KBM-7 (cell line): ENCODE measurements around the gene CPLX1.

Experiments used
- DNase-seq: peaks from one replicate; pipeline ENCODE4 v3.0.0-alpha.2; 2015
- in situ Hi-C: fragments of 300-500 bp; cut with MboI; formaldehyde crosslinking; loops from 2 replicates; pipeline ENCODE4 v1.14.3; 2020; ENCODE audit warnings: low sequenced_read_pairs, low pct_unique_long_range_greater_than_20kb, mixed read lengths

Gene CPLX1

DNA sequence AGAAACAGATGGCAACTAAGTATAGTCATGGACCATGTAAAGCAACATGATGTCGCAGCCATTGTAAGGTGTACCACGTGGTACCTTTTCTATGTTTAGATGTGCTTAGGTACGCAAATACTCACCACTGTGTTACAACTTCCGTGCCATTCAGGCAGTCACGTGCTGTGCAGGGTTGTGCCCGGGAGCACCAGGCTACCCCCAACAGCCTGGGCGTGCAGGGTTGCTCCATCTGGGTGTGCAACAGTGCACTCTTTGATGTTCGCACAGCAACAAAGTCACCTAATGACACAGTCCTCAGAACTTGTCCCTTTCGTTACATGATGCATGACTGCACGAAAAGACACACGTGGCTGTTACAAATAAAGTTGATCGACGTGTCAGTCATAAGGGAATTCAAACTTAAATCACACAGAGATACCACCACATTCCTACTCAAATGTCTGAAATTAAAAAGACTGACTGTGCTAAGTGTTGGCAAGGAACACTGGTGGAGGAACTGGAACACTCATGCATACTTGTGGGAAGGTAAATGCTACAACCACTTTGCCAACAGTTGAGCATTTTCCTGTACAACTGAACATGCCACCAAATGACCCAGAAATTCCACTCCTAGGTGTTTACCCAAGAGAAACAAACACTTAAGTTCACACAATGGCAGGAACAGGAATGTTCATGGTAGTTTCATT is 24.3 kb downstream of the CPLX1 start:
- in situ Hi-C loops, result no loop called here

DNA sequence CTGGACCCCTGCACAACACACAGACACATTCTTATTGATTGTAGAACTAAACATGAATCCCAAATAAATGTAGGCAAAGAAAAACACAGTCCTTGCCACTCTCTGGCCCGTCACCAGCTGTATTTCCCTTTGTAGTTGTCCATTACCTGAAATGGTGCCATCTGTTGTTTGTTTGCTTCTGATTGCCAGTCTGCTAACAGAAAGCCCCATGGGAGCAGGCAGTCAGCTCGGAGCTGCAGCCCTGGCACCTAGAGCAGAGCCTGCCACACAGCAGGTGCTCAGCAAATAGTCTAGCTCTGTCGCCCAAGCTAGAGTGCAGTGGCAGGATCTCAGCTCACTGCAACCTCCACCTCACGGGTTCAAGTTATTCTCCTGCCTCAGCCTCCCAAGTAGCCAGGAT is 28.9 kb downstream of the CPLX1 start:
- DNase-seq, result no peak
- in situ Hi-C loops, result no loop called here

More for the DNA sequence above, 24.3 kb downstream of the CPLX1 start:
- DNase-seq, result no peak

DNA sequence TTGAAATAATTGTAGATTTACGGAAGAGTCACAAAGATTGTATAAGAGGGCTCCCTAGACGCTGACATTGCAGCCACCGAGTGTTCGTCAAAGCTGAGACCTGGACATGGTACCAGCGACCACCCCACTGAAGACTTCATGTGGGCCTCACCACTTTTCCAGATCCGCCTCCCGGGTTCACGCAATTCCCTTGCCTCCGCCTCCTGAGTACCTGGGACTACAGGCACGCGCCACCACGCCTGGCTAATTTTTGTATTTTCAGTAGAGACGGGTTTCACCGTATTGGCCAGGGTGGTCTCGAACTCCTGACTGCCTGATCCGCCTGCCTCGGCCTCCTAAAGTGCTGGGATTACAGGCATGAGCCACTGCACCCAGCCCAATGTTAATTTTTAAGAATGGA is 29.7 kb downstream of the CPLX1 start:
- in situ Hi-C loops, result no loop called here
- DNase-seq, result no peak

DNA sequence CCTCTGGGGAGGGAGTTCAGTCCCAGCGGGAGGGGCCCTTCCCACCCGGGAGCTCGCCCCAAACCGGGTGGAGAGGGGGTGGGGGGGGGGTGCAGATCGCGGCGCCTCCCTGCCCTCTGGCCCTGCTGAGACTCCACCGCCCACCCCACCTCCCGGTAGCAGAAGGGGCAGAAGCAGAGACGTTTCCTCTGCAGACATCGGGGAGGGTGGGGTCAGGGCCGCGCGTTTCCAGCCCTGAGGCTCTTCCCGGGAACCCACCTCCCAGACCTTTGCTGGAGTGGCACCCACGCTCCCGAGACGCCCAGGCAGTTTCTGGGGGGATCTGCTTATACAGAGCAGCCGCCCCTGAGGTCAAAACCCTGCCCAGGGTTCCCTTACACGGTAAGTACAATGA is 30.2 kb downstream of the CPLX1 start:
- no peak for DNase-seq
- in situ Hi-C loops, result no loop called here

GRCh38 chr4:794900-795725 is 30.8 kb downstream of the CPLX1 start:
- in situ Hi-C loops, result no loop called here
- no peak for DNase-seq

DNA sequence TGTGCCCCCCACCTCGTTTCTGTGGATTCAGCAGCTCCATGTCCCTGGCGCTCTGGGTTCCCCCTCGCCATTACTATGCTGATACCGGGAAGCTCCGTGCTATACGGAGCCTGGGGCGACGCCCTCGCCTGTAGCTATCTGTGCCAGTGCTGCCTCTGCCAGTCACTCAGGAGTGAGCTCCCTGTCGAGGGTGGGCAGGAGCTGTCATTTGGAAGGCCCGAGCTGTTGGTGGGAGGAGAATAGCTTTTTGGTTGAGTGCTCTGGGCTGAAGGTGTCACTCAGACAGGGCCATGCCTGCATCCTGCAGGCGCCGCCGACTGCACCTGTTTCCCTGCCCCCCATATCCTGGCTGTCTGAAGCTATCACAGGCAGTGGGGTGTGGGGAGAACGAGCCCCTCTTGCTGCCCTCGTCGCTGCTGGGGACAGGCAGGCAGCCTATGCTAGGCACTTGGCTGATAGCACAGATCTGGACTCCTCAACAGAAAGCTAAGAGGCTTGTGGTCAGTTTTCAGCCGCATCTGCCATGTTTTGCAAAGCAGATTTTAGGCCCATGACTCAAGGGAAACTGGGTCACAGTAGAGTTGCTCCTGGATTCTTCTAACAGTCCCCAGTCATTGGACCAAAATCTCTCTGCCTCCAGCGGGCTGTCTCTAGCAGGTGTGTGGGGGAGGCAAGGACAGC is 31.8 kb downstream of the CPLX1 start:
- in situ Hi-C loops, result no loop called here
- DNase-seq, result no peak

DNA sequence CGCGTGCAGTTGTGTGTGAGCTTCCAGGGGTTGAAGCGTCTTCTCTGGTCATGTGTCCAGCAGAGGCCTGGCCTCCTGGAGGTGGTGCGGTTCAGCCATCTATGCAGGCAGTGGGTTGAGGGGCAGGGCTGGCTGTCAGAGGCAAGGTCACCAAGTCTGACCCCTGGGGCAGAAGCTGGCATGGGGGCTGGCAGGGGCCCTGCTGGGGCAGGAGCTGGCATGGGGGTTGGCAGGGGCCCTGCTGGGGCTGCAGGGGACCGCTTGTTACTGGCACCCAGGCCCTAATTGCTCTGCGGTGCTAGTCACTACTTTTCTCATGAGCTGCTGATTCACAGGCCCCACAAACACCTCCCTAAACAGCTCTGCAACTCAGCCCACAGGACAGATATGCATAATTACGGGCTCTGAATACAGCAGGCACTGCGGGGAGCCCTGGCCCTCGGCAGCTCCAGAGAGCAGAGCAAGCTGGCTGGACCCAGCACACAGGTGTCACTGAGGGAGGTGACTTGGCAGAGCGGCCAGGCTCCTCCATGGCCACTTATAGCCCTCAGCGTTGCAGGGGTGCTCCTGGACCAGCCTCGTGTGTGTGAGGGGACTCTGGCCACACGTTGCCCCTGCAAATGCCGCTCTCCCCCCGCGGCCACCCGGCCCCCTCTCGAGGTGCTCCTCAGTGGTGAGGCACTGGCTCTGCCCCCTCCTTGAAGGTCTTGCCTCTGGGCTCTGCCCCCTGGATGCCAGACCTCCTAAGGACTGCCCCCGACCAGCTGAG is 32.7 kb downstream of the CPLX1 start:
- in situ Hi-C loops, result no loop called here
- no peak for DNase-seq

DNA sequence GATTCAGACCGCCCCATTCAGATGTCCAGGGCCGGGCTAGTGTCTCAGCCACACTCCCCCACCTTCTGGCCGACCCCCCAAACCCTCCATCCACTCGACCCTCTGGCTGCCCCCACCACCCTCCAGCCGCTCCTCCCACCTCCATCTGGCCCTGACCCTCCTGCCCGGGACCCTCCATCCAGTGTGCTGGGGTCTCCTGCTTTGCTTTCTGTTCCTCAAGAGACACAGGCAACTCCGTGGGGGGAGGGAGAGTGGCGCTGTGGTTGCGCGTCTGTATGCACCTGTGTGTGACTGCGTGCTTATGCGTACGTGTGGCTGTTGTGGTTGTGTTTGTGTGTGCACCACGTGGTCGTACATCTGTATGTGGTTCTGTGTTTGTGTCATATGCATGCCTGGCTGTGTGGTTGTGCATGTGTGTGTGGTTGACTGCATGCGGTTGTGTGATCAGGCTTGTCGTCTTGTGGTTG is 33.3 kb downstream of the CPLX1 start:
- no peak for DNase-seq
- in situ Hi-C loops, result no loop called here

DNA sequence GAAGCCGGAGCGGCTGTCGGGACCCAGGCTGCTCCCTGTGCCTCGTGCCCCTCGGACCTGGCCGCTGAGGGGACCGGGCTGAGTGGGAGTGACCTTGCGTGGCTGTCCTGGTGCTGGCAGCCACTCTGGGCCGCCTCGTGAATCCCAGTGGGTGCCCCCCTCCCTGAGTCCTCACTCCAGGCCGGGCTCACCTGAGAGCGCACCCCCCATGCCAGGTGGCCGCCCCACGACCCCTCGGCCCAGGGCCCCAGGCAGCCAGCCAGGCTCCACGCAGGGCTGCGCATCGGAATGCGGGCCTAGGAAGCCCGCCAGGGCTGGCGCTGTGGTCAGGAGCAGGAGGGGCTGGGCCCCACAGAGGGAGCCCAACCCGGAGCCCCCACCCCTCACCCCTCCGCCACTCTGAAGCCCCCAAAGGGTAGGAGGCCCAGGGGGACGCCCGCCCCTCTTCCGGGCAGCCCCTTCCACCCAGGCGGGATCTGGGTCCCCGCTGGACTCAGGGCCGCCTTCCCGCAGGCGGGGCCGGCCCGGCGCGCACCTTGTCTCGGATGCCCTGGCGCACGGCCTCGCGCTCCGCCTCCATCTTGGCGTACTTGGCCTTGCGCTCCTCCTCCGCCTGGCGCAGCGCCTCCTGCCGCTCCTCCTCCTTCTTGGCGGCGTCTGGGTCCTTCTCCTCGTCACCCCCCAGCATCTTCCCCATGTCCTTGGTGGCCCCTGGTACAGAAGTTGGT is 33.9 kb downstream of the CPLX1 start:
- no peak for DNase-seq
- in situ Hi-C loops, result no loop called here

DNA sequence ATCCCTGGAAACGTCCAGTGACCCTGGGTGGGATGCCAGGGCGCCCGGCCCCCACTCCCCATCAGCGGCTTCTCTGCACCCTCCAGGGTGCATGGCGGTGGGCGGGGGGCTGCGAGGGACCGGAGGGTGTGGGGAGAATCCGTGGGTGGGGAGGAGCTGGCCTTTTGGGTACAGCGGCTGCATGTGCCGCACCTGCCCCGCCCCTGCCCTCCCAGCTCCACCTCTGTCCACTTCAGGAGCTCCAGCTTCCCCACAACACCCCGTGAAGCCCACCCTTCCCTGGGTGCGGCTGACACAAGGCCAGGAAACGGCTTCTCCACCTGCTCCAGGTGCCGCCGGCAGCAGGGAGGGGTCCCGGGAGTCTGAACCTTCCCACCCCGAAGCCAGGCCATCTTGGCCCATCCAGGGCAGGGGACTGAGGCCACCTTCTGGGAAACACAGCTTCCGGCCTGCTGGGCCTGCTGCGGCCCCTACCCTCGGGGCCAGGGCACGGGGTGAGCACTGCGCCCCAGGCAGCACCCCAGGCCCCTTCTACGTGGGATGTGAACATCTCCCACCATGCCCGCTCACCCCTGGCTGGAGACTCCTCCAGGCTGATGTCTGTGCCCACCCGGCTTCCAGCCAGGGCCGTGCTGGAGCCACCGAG is 34.6 kb downstream of the CPLX1 start:
- in situ Hi-C loops, result no loop called here
- DNase-seq, result no peak

- in situ Hi-C loops, result no loop called here
- DNase-seq, result no peak
Measured at GRCh38 chr4:790466-790820, 35.5 kb downstream of the CPLX1 start.

DNA sequence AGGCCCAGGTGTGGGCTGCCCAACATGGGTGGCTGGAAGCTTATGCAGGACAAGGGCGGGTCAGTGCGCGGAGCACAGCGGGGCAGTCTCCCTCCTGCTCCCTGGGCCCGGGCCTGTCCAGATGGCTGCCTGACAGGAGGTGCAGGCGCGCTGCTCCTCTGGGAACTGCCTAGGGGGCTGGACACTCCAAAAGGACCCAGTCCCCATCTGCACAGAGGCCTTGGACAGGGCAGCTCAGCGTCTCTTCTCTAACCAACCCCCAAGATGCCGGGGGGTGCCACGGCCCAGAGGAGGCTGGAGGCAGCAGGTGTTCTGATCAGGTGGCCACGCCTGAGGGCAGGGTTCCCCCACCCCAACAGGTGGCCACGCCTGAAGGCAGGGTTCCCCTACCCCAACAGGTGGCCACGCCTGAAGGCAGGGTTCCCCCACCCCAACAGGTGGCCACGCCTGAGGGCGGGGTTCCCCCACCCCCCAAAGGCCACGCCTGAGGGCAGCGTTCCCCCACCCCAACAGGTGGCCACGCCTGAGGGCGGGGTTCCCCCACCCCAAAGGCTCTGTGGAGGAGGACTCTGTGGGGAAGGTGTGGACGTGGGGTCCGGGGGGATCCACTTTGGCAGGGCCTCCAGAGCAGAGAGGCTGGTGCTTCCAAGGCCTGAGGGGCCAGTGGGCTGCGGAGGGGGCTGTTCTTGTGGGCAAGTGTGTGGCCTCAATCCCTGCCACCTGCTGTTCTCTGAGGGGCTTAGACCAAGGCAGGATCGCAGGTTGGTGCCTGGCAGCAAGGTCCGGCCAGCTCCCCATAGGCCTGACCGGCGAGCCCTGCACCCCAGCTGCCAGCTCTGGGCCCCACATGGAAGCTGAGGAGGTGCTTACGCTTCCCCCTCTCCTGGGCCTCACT is 36.1 kb downstream of the CPLX1 start:
- in situ Hi-C loops, result no loop called here
- DNase-seq, result no peak

GRCh38 chr4:788636-789297 is 37.2 kb downstream of the CPLX1 start:
- DNase-seq, result no peak
- in situ Hi-C loops, result no loop called here

DNA sequence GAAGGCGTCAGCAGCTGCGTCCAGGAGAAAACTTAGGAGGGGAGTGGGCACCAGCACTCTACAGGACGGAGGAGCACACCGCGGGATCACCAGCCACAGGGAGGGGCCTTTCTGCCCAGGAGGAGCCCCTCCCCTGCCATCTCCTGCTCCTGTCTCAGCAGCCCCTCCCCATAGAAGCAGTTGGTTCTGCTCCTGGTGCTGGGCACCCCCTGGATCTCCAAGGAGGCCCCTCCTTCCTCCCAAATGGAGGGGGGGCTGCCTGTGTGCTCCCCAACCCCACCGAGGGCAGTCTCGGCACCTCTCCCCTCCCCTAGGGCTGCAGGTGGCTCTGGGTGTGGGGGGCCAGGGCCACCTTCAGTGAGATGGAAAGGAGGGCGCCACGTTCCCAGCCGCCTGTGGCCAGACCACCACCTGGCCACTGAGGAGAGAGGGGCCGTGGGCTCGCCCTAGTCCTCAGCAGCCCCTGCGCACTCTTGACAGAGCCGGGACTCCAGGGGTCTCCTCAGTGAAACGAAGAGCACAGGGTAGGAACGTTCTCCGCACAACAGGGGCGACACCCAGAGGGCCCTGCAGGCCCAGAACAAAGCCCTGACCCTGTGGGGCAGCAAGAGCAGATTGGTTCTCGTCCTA is 37.8 kb downstream of the CPLX1 start:
- no peak for DNase-seq
- in situ Hi-C loops, result no loop called here

DNA sequence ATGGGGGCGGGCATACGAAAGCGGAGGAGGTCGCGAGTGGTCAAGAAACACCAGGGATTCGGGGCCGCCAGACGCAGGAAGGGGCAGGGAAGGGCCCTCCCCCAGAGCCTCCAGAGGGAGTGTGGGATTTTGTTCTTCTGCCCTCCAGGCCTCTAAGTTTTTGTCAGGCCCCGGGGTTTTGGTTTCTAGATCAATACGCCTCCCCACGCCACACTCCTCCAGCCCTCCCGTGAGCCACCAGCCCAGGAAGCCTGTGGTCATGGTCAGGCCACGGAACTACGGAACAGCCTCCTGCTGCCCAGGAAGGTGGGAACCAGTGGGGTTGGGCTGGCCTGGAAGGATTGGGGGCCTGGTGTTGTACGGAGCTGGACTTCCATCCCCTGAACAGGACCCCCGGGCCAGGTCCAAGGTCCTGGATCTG is 38.4 kb downstream of the CPLX1 start:
- in situ Hi-C loops, result no loop called here
- no peak for DNase-seq

GRCh38 chr4:786861-787300 is 39.0 kb downstream of the CPLX1 start:
- in situ Hi-C loops, result no loop called here
- no peak for DNase-seq
